GM12875 (cell line): ENCODE results near the gene VPS26A.

Source experiments
- H3K4me3 ChIP-seq: one replicate; pipeline ENCODE4 v1.5.1; 2011; ENCODE audit warnings: low read depth, low read length, control low read depth
- TF ChIP-seq, protein P1 (sequence below): IDR thresholded peaks from 2 replicates; pipeline ENCODE4 v1.5.1; 2011; ENCODE audit warnings: low read depth, mild to moderate bottlenecking, control low read depth, inconsistent platforms, low read length, moderate library complexity, borderline replicate concordance; ENCODE audit not compliant: insufficient read depth

VPS26A gene

DNA sequence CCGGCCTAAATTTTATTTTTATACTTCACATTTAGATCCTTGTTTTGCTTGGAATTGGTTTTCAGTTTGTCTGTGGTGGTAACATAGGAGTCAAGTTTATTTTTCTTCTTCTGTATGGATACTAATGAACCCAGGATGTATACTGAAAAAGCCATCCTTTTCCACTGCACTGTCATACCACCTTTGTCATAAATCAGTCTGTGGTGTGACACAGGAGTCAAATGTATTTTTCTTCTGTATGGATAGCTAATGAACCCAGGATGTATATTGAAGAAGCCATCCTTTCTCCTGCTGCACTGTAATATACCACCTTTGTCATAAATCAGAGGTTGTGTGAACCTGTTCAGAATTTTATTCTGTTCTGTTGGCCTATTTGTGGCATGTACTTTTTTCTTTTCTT, 21.4 kb downstream of the VPS26A start:
- TF ChIP-seq, protein P1, sequence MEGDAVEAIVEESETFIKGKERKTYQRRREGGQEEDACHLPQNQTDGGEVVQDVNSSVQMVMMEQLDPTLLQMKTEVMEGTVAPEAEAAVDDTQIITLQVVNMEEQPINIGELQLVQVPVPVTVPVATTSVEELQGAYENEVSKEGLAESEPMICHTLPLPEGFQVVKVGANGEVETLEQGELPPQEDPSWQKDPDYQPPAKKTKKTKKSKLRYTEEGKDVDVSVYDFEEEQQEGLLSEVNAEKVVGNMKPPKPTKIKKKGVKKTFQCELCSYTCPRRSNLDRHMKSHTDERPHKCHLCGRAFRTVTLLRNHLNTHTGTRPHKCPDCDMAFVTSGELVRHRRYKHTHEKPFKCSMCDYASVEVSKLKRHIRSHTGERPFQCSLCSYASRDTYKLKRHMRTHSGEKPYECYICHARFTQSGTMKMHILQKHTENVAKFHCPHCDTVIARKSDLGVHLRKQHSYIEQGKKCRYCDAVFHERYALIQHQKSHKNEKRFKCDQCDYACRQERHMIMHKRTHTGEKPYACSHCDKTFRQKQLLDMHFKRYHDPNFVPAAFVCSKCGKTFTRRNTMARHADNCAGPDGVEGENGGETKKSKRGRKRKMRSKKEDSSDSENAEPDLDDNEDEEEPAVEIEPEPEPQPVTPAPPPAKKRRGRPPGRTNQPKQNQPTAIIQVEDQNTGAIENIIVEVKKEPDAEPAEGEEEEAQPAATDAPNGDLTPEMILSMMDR: no peak
- H3K4me3 ChIP-seq: no peak overlapping the region

DNA sequence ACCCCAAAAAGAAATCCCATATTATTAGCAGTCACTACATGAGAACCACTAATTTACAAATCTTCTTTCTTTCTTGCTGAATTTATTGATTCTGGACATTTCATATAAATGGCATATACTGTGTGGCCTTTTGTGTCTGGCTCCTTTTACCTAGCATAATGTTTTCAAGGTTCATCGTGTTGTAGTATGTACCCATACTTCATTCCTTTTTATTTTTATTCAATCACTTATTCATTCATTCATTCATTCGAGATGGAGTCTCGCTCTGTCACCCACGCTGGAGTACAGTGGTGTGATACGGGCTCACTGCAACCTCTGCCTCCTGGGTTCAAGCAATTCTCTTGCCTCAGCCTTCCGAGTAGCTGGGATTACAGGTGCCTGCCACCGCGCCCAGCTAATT, 21.9 kb downstream of the VPS26A start:
- TF ChIP-seq, protein P1: no peak
- H3K4me3 ChIP-seq: no peak overlapping the region

DNA sequence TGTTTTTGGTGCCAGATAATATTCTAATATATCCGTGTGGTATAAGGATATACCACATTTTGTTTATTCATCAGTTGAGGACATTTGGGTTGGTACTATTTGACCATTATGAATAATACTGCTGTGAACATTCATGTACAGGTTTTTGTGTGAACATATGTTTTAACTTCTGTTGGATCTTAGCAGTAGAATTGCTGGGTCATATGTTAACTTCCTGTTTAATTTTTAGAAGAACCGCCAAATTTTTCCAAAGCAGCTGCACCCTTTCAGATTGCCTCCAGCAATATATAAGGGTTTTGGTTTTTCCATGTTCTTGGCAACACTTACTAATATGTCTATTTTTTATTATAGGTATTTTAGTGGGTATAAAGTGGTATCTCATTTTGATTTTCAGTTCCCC, 22.8 kb downstream of the VPS26A start:
- TF ChIP-seq, protein P1: no peak
- no peak overlapping the region for H3K4me3 ChIP-seq

DNA sequence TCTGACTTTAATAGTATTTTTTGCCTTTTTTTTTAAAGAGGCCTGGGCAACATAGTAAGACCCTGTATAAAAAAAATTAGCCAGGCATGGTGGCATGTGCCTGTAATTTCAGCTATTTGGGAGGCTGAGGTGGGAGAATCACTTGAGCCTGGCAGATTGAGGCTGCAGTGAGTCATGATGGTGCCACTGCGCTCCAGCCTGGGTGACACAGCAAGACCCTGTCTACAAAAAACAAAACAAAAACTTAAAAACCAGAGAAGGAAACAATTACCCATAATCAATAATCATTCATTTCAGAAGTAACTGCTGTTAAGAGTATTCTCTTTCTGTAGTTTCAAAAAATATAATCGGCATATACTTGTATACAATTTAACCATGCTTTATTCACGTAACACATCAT, 28.0 kb downstream of the VPS26A start:
- H3K4me3 ChIP-seq: no peak overlapping the region
- TF ChIP-seq, protein P1: no peak

DNA sequence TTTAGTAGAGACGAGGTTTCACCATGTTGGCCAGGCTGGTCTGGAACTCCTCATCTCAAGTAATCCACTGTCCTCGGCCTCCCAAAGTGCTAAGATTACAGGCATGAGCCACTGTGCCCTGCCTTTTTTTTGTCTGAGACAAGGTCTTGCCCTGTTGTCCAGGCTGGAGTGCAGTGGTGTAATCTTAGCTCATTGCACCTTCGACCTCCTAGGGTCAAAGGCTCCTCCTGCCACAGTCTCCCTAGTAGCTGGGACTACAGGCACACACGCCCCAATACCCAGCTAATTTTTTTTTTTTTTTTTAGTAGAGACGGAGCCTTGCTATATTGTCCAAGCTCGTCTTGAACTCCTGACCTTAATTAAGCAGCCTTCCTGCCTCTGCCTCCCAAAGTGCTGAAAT, 29.2 kb downstream of the VPS26A start:
- no peak overlapping the region for H3K4me3 ChIP-seq
- TF ChIP-seq, protein P1: no peak

DNA sequence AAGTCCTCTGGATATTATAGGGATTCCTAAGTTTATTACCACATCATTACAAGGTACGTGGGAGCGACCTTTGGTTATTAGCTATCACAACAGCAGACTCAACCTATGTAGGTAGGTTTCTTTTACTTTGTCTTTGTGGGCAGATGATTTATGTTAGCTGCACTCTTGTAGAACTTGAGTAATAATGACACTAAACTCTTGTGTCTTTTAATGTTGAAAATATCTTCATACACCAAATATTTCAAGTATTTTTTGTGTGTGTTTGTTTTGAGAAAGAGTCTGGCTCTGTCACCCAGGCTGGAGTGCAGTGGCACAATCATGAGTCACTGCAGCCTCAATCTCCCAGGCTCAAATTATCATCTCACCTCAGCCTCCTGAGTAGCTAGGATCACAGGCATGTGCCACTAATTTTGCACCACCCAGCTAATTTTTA, 36.8 kb downstream of the VPS26A start:
- TF ChIP-seq, protein P1: no peak
- H3K4me3 ChIP-seq: no peak overlapping the region

DNA sequence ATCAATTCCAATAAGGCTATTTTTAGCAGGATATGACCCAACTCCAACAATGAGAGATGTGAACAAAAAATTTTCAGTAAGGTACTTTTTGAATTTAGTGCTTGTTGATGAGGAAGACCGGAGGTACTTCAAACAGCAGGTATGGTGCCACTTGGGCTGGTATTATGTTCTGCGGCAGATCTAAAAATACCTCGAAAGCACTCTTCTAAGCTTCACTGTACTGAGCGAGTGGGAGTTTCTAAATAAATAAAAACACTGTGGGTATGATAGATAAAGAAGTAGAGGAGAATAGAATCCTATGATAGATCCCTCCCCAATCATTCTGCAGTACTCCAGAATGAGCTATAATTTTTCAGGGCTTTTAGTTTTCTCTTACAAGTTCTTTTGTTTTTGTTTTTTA, 44.5 kb downstream of the VPS26A start:
- H3K4me3 ChIP-seq: no peak overlapping the region
- TF ChIP-seq, protein P1: no peak
